Endodermal cell (in vitro differentiated cells): ENCODE measurements around the gene PBX2. TPM values are rescaled to one million over a fixed set of nuclear protein-coding genes. Genes with fewer than 3 reads are reported as not detected.
"Not testable (repeated sequence)": the region's sequence is repeated elsewhere in the genome, so short reads cannot be mapped to it uniquely, and the experiment has no call there.

ENCODE experiments used
- DNase-seq: peaks from one replicate; pipeline ENCODE4 v3.0.0-alpha.2; 2017
- H3K27ac ChIP-seq: 2 replicates; pipeline ENCODE4 v1.5.1; 2013; ENCODE audit warnings: mild to moderate bottlenecking, low read depth, low read length, moderate library complexity
- H3K27me3 ChIP-seq: 2 replicates; pipeline ENCODE4 v1.6.1; 2013; ENCODE audit warnings: mild to moderate bottlenecking, low read length, moderate library complexity; ENCODE audit not compliant: insufficient read depth, control insufficient read depth, poor library complexity, severe bottlenecking
- H3K36me3 ChIP-seq: 2 replicates; pipeline ENCODE4 v1.7.0; 2013; ENCODE audit warnings: mild to moderate bottlenecking, low read length, moderate library complexity; ENCODE audit not compliant: control insufficient read depth, insufficient read depth
- H3K4me1 ChIP-seq: one replicate; pipeline ENCODE4 v1.7.0; 2013; ENCODE audit warnings: low read length; ENCODE audit not compliant: control insufficient read depth, insufficient read depth
- H3K4me3 ChIP-seq: 2 replicates; pipeline ENCODE4 v1.5.1; 2013; ENCODE audit warnings: mild to moderate bottlenecking, low read length, moderate library complexity
- H3K9ac ChIP-seq: 2 replicates; pipeline ENCODE4 v1.6.1; 2013; ENCODE audit warnings: mild to moderate bottlenecking, low read length, moderate library complexity; ENCODE audit not compliant: poor library complexity, severe bottlenecking; ENCODE audit errors: extremely low read depth
- H3K9me3 ChIP-seq: 2 replicates; pipeline ENCODE4 v1.6.1; 2013; ENCODE audit warnings: mild to moderate bottlenecking, low read length, moderate library complexity; ENCODE audit not compliant: control insufficient read depth
- H3K27ac Mint-ChIP-seq: 2 replicates; pipeline ENCODE4 v1.8.0; 2020; ENCODE audit warnings: mixed read lengths
- H3K27me3 Mint-ChIP-seq: 2 replicates; pipeline ENCODE4 v1.8.0; 2021; ENCODE audit warnings: mild to moderate bottlenecking, mixed read lengths; ENCODE audit not compliant: insufficient read depth
- H3K36me3 Mint-ChIP-seq: 2 replicates; pipeline ENCODE4 v1.8.0; 2020; ENCODE audit warnings: low read depth, mixed read lengths
- H3K4me1 Mint-ChIP-seq: 2 replicates; pipeline ENCODE4 v1.8.0; 2020; ENCODE audit warnings: mixed read lengths
- H3K4me3 Mint-ChIP-seq: 2 replicates; pipeline ENCODE4 v1.8.0; 2020; ENCODE audit warnings: mild to moderate bottlenecking, moderate library complexity, mixed read lengths
- H3K9me3 Mint-ChIP-seq: 2 replicates; pipeline ENCODE4 v1.8.0; 2020; ENCODE audit warnings: mild to moderate bottlenecking, mixed read lengths
- WGBS, 2 experiments: methylation state at CpG; one replicate each; pipeline versions ENCODE4 v1.1.5 to v1.1.7; 2013; ENCODE audit warnings: missing lambda C conversion rate in 2 of 2, mixed read lengths in 1 of 2; ENCODE audit not compliant: insufficient coverage in 1 of 2, insufficient read length in 1 of 2; 5-methylcytosine and 5-hydroxymethylcytosine counted together
- total RNA-seq, 2 donors: library from RNA; stranded (reverse); fragmentation: NEBNext Ultra II Directional in 1 of 2; extraction: Animal tissue kit (Norgen Biotek cat#: 25700) in 1 of 2; gene quantifications; 2 replicates in 1 of 2; 3 replicates in 1 of 2; pipeline ENCODE4 v1.2.1, GENCODE V29; 2021
- TF ChIP-seq, protein P1 (sequence below): fragments of 200-600 bp; sonication (generic); conservative IDR thresholded peaks from 2 replicates; pipeline ENCODE4 v1.5.0; 2021; ENCODE audit warnings: antibody characterized with exemption, mild to moderate bottlenecking

Gene PBX2
- total RNA-seq, 2 donors from 2014 or later, result 246 to 263 TPM

DNA sequence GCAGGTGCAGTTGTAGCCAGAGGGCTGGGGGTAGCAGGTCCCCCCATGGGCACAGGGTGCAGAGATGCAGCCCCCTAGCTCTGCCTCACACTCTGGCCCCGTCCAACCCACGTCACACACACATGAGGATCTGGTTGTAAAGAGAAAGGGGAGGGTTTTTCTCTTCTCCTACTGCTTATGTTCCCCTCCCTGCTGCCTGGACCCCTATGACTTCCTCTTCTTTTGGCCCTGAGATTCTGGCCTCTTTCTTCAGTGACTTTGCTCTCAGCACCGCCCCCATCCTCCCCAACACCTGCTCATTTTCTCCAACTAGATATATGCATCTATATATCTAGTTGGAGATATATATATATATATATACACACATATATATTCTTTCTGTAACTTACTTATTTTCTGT, 24.1 kb upstream of the PBX2 start:
- no peaks in the 10 kb centered on the region for H3K9me3 ChIP-seq
- Mint-ChIP-seq H3K27me3 (peaks cover 58% of the 10 kb centered on the region), H3K4me3 (no peak overlapping the region), H3K4me1 (no peaks in the 10 kb centered on the region), H3K36me3 (no peaks in the 10 kb centered on the region), H3K9me3 (no peaks in the 10 kb centered on the region), H3K27ac (no peak overlapping the region)
- no peaks in the 10 kb centered on the region for H3K4me1 ChIP-seq
- no peak for DNase-seq
- peaks cover 3% of the 10 kb centered on the region for H3K27me3 ChIP-seq
- H3K9ac ChIP-seq, result no peak overlapping the region
- H3K4me3 ChIP-seq, result no peak overlapping the region
- H3K27ac ChIP-seq, result no peak overlapping the region
- H3K36me3 ChIP-seq, result no peaks in the 10 kb centered on the region
- 84% methylated on average over 2 of the region's 3 CpGs; no CpG with 5 or more reads in 1 of the 2 experiments for WGBS, 2 experiments
- TF ChIP-seq, protein P1, sequence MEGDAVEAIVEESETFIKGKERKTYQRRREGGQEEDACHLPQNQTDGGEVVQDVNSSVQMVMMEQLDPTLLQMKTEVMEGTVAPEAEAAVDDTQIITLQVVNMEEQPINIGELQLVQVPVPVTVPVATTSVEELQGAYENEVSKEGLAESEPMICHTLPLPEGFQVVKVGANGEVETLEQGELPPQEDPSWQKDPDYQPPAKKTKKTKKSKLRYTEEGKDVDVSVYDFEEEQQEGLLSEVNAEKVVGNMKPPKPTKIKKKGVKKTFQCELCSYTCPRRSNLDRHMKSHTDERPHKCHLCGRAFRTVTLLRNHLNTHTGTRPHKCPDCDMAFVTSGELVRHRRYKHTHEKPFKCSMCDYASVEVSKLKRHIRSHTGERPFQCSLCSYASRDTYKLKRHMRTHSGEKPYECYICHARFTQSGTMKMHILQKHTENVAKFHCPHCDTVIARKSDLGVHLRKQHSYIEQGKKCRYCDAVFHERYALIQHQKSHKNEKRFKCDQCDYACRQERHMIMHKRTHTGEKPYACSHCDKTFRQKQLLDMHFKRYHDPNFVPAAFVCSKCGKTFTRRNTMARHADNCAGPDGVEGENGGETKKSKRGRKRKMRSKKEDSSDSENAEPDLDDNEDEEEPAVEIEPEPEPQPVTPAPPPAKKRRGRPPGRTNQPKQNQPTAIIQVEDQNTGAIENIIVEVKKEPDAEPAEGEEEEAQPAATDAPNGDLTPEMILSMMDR, result no peak

DNA sequence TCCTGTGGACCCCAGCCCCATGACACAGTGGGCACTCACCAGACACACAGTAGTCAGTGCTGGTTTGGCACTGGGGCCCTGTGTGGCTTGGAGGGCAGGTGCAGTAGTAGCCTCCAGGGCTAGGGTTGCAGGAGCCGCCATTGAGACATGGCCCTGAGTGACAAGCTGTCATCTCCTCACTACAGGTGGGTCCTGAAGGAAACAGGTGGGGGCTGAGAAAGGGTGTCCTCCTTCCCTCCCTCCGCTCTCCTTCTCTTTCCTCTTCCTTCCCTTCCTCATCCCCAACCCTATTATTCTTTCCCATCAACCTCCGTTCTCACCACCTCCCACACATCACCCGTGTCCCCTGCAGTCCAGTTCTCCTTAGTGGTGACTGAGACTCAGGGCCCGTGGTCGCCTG, 23.6 kb upstream of the PBX2 start:
- H3K27ac Mint-ChIP-seq, result no peak overlapping the region
- H3K9me3 Mint-ChIP-seq, result no peaks in the 10 kb centered on the region
- H3K4me1 Mint-ChIP-seq, result no peaks in the 10 kb centered on the region
- H3K27me3 Mint-ChIP-seq, result peaks cover 58% of the 10 kb centered on the region
- H3K9me3 ChIP-seq, result no peaks in the 10 kb centered on the region
- H3K36me3 Mint-ChIP-seq, result no peaks in the 10 kb centered on the region
- 80 to 88% methylated on average over 1 to 6 of the region's 6 CpGs for WGBS, 2 experiments
- H3K27ac ChIP-seq, result no peak overlapping the region
- no peak for DNase-seq
- TF ChIP-seq, protein P1, result no peak
- no peak overlapping the region for H3K9ac ChIP-seq
- H3K4me3 Mint-ChIP-seq, result no peak overlapping the region
- H3K36me3 ChIP-seq, result no peaks in the 10 kb centered on the region
- no peaks in the 10 kb centered on the region for H3K27me3 ChIP-seq
- H3K4me3 ChIP-seq, result no peak overlapping the region
- no peaks in the 10 kb centered on the region for H3K4me1 ChIP-seq

- Mint-ChIP-seq H3K4me1 (no peaks in the 10 kb centered on the region), H3K4me3 (no peak overlapping the region), H3K27ac (no peak overlapping the region), H3K27me3 (peaks cover 53% of the 10 kb centered on the region), H3K36me3 (no peaks in the 10 kb centered on the region), H3K9me3 (no peaks in the 10 kb centered on the region)
- H3K36me3 ChIP-seq, result no peaks in the 10 kb centered on the region
- H3K27me3 ChIP-seq, result no peaks in the 10 kb centered on the region
- no peaks in the 10 kb centered on the region for H3K4me1 ChIP-seq
- no peak overlapping the region for H3K4me3 ChIP-seq
- WGBS, 2 experiments, result 90 to 91% methylated on average over 7 to 12 of the region's 12 CpGs
- no peaks in the 10 kb centered on the region for H3K9me3 ChIP-seq
- TF ChIP-seq, protein P1, result no peak
- DNase-seq, result no peak
- H3K27ac ChIP-seq, result no peak overlapping the region
- no peak overlapping the region for H3K9ac ChIP-seq
Measured at GRCh38 chr6:32212076-32212760, 22.2 kb upstream of the PBX2 start.

DNA sequence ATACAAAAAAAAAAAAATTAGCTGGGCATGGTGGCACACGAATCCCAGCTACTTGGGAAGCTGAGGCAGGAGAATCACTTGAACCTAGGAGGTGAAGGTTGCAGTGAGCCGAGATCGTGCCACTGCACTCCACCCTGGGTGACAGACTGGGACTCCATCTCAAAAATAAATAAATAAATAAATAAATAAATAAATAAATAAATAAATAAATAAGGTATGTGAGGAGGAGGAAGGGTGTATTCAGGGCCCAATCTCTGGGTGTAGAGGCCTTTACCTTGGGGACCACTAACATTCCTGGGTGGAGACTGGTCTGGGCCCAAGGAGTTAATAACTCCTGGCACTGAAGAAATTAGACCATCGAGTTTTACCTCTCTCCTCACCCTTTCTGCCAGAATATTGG, 21.4 kb upstream of the PBX2 start:
- H3K4me3 ChIP-seq, H3K9me3 ChIP-seq, H3K9me3 Mint-ChIP-seq, DNase-seq, H3K36me3 ChIP-seq, H3K4me1 ChIP-seq, H3K27ac ChIP-seq, H3K4me1 Mint-ChIP-seq, H3K36me3 Mint-ChIP-seq, H3K9ac ChIP-seq, H3K27me3 ChIP-seq, H3K4me3 Mint-ChIP-seq, H3K27ac Mint-ChIP-seq: not testable (repeated sequence)
- peaks cover 50% of the 10 kb centered on the region for H3K27me3 Mint-ChIP-seq
- WGBS, 2 experiments, result 92 to 100% methylated on average over 1 to 4 of the region's 4 CpGs
